WTC11 (cell line): ENCODE results near the gene MAGEC3.

ENCODE experiments used
- CREM ChIP-seq: sonication (generic); formaldehyde crosslinking; IDR thresholded peaks from 2 replicates; pipeline ENCODE4 v1.8.1; 2022; ENCODE audit warnings: mild to moderate bottlenecking, missing genetic modification reagents, moderate library complexity
- TEAD4 ChIP-seq: sonication (generic); formaldehyde crosslinking; IDR thresholded peaks from 2 replicates; pipeline ENCODE4 v1.8.0; 2022; ENCODE audit warnings: mild to moderate bottlenecking, missing genetic modification reagents
- ZBTB21 ChIP-seq: sonication (generic); formaldehyde crosslinking; IDR thresholded peaks from 2 replicates; pipeline ENCODE4 v1.8.1; 2023; ENCODE audit warnings: mild to moderate bottlenecking, missing genetic modification reagents, borderline replicate concordance
- TF ChIP-seq, protein P1 (sequence below): fragments of 200-600 bp; IDR thresholded peaks from 2 replicates; pipeline ENCODE4 v1.8.0; 2022; ENCODE audit warnings: antibody characterized with exemption

- TF ChIP-seq CREM (CRISPR knock-in tag): no peak
- no peak for TF ChIP-seq ZBTB21 (CRISPR knock-in tag)
- TF ChIP-seq, protein P1, sequence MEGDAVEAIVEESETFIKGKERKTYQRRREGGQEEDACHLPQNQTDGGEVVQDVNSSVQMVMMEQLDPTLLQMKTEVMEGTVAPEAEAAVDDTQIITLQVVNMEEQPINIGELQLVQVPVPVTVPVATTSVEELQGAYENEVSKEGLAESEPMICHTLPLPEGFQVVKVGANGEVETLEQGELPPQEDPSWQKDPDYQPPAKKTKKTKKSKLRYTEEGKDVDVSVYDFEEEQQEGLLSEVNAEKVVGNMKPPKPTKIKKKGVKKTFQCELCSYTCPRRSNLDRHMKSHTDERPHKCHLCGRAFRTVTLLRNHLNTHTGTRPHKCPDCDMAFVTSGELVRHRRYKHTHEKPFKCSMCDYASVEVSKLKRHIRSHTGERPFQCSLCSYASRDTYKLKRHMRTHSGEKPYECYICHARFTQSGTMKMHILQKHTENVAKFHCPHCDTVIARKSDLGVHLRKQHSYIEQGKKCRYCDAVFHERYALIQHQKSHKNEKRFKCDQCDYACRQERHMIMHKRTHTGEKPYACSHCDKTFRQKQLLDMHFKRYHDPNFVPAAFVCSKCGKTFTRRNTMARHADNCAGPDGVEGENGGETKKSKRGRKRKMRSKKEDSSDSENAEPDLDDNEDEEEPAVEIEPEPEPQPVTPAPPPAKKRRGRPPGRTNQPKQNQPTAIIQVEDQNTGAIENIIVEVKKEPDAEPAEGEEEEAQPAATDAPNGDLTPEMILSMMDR: no peak
- TF ChIP-seq TEAD4 (CRISPR knock-in tag): no peak
These were observed 64.2 kb downstream of the MAGEC3 start for GRCh38 chrX:141902366-141902765.
